Measurements from ENCODE around the gene APAF1. TPM values are rescaled to one million over a fixed set of nuclear protein-coding genes. Genes with fewer than 3 reads are reported as not detected.

The APAF1 gene
- total and polyA plus RNA-seq, 2 of the 13 experiments (the other 11 are each of a cell fraction or from before 2014, with no cell fraction given), result 6.0 to 13.0 TPM

DNA sequence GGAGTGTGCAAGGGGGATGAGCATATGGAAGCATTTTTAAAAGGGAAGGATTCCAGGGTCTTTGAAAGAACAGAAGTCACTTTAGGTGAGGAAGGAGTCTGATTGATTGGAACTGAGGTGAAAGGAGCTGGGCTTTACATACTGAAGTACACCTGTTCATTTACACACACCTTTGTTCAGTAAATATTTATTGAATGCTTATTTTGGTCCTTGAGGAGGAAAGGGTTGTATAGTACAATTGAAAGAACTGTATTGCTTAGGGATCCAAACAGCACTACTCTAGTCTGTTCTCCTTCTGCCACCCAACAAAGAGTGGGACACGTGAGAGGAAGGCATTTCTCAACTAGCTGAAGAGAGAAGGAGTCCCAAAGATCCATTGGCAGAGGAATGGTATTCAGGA is 63.9 kb downstream of the APAF1 start:
- no peak overlapping the region for H3K4me2 ChIP-seq (ENCODE audit: low read depth, low read length)
- no peak overlapping the region for H3K27ac ChIP-seq (ENCODE audit: extremely low read length, insufficient read depth, low read length)
- no peaks in the 10 kb centered on the region for H3K27me3 ChIP-seq (ENCODE audit: control insufficient read depth in 1 of 2, insufficient read depth in 2 of 2, low read length in 2 of 2)
- no peaks in the 10 kb centered on the region for H4K20me1 ChIP-seq (ENCODE audit: insufficient read depth, low read length)
- TF ChIP-seq, protein P1, sequence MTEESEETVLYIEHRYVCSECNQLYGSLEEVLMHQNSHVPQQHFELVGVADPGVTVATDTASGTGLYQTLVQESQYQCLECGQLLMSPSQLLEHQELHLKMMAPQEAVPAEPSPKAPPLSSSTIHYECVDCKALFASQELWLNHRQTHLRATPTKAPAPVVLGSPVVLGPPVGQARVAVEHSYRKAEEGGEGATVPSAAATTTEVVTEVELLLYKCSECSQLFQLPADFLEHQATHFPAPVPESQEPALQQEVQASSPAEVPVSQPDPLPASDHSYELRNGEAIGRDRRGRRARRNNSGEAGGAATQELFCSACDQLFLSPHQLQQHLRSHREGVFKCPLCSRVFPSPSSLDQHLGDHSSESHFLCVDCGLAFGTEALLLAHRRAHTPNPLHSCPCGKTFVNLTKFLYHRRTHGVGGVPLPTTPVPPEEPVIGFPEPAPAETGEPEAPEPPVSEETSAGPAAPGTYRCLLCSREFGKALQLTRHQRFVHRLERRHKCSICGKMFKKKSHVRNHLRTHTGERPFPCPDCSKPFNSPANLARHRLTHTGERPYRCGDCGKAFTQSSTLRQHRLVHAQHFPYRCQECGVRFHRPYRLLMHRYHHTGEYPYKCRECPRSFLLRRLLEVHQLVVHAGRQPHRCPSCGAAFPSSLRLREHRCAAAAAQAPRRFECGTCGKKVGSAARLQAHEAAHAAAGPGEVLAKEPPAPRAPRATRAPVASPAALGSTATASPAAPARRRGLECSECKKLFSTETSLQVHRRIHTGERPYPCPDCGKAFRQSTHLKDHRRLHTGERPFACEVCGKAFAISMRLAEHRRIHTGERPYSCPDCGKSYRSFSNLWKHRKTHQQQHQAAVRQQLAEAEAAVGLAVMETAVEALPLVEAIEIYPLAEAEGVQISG (CRISPR knock-in tag; IDR thresholded peaks at IDR 0.05), result no peak
- peaks cover 7 to 25% of the 10 kb centered on the region in 2 experiments for H3K36me3 ChIP-seq (replicated peaks in 1 of 2; ENCODE audit: control insufficient read depth in 1 of 2, insufficient read depth in 2 of 2, low read length in 2 of 2)
- intact Hi-C loops (cut with micrococcal nuclease; ENCODE audit: unreplicated experiment) (no loop called here), in situ Hi-C loops (cut with HindIII; ENCODE audit: extremely low pct_ligation_motif_present, low pct_unique_long_range_greater_than_20kb) (no loop called here)
- FAIRE-seq (no peak), DNase-seq (ENCODE audit: low spot score) (no peak), ATAC-seq (no peak)
- H3K9ac ChIP-seq (ENCODE audit: insufficient read depth, low read depth, low read length), result no peak overlapping the region
- 95% methylated on average over 1 of the region's 1 CpG for WGBS (ENCODE audit: low lambda C conversion rate)
- no peaks in the 10 kb centered on the region for H3K4me1 ChIP-seq (ENCODE audit: insufficient read depth, low read length)
- no peak overlapping the region for H3K4me3 ChIP-seq (replicated peaks in 1 of 3; ENCODE audit: insufficient read depth in 1 of 3, low read depth in 2 of 3, low read length in 3 of 3)
- H2AFZ ChIP-seq (ENCODE audit: low read length), result no peak overlapping the region
- no TSS peak for BruUV-seq (replicated peaks)
- ChIA-PET POLR2A (no interaction called here), CTCF (ENCODE audit: low intra/inter-chr PET ratio, low total read pairs) (no interaction called here)
- no peaks in the 10 kb centered on the region for H3K79me2 ChIP-seq (ENCODE audit: insufficient read depth, low read length)
- no peaks in the 10 kb centered on the region for H3K9me3 ChIP-seq (ENCODE audit: low read length)

DNA sequence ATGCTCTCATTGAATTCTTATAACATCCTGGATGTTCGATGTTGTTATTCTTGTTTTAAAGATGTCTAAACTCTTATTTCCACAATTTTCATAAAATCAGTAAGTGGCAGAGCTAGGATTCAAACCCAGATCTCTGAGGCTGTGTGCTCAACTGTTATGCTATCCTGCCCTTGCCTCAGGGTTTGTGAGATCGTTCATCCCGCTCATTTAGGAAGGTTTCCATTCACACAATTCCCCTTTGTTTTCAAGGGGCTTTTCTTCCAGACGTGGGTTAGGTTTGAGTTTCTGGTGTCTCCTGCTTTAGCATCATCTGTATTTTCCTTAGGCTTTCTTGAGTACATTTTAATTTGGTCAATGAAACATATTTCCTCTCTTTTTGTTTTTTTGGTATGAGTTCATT is 69.3 kb downstream of the APAF1 start:
- no TSS peak for BruUV-seq (replicated peaks)
- TF ChIP-seq, protein P2, sequence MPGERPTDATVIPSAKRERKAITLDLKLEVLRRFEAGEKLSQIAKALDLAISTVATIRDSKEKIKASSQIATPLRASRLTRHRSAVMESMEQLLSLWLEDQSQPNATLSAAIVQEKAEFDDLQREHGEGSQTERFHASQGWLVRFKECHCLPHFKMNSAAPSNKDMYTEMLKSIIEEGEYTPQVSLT (CRISPR knock-in tag; IDR thresholded peaks at IDR 0.05; ENCODE audit: borderline replicate concordance, low read depth), result no peak
- no peak for TF ChIP-seq SUZ12 (IDR thresholded peaks at IDR 0.05; ENCODE audit: low read depth, low read length)
- TF ChIP-seq, protein P3, sequence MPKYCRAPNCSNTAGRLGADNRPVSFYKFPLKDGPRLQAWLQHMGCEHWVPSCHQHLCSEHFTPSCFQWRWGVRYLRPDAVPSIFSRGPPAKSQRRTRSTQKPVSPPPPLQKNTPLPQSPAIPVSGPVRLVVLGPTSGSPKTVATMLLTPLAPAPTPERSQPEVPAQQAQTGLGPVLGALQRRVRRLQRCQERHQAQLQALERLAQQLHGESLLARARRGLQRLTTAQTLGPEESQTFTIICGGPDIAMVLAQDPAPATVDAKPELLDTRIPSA (CRISPR knock-in tag; IDR thresholded peaks at IDR 0.05; ENCODE audit: borderline replicate concordance), result no peak
- no peak for TF ChIP-seq ZNF350 (CRISPR knock-in tag; IDR thresholded peaks at IDR 0.05; ENCODE audit: borderline replicate concordance, low read depth)
- TF ChIP-seq, protein P4, sequence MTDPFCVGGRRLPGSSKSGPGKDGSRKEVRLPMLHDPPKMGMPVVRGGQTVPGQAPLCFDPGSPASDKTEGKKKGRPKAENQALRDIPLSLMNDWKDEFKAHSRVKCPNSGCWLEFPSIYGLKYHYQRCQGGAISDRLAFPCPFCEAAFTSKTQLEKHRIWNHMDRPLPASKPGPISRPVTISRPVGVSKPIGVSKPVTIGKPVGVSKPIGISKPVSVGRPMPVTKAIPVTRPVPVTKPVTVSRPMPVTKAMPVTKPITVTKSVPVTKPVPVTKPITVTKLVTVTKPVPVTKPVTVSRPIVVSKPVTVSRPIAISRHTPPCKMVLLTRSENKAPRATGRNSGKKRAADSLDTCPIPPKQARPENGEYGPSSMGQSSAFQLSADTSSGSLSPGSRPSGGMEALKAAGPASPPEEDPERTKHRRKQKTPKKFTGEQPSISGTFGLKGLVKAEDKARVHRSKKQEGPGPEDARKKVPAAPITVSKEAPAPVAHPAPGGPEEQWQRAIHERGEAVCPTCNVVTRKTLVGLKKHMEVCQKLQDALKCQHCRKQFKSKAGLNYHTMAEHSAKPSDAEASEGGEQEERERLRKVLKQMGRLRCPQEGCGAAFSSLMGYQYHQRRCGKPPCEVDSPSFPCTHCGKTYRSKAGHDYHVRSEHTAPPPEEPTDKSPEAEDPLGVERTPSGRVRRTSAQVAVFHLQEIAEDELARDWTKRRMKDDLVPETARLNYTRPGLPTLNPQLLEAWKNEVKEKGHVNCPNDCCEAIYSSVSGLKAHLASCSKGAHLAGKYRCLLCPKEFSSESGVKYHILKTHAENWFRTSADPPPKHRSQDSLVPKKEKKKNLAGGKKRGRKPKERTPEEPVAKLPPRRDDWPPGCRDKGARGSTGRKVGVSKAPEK (CRISPR knock-in tag; IDR thresholded peaks at IDR 0.05; ENCODE audit: borderline replicate concordance), result no peak
- no peak for TF ChIP-seq KAT2B (IDR thresholded peaks at IDR 0.05; ENCODE audit: borderline replicate concordance, low read depth, low read length)
- no peak for TF ChIP-seq ZNF138 (CRISPR knock-in tag; IDR thresholded peaks at IDR 0.05; ENCODE audit: low read depth)

More for the DNA sequence above, 69.3 kb downstream of the APAF1 start:
- Histone ChIP-seq H3K27ac (ENCODE audit: extremely low read length, insufficient read depth, low read length) (no peak overlapping the region), H2AFZ (ENCODE audit: low read length) (no peak overlapping the region), H4K20me1 (ENCODE audit: insufficient read depth, low read length) (no peaks in the 10 kb centered on the region), H3K4me2 (ENCODE audit: low read depth, low read length) (no peak overlapping the region), H3K36me3 (replicated peaks in 1 of 2; ENCODE audit: control insufficient read depth in 1 of 2, insufficient read depth in 2 of 2, low read length in 2 of 2) (peaks cover 9 to 21% of the 10 kb centered on the region in 2 experiments), H3K4me1 (ENCODE audit: insufficient read depth, low read length) (no peaks in the 10 kb centered on the region), H3K27me3 (ENCODE audit: control insufficient read depth in 1 of 2, insufficient read depth in 2 of 2, low read length in 2 of 2) (no peaks in the 10 kb centered on the region), H3K4me3 (replicated peaks in 1 of 3; ENCODE audit: insufficient read depth in 1 of 3, low read depth in 2 of 3, low read length in 3 of 3) (no peak overlapping the region), H3K79me2 (ENCODE audit: insufficient read depth, low read length) (no peaks in the 10 kb centered on the region), H3K9me3 (ENCODE audit: low read length) (no peaks in the 10 kb centered on the region), H3K9ac (ENCODE audit: insufficient read depth, low read depth, low read length) (no peak overlapping the region)
- ATAC-seq (no peak), DNase-seq (ENCODE audit: low spot score) (no peak), FAIRE-seq (no peak)
- CTCF ChIA-PET (ENCODE audit: low intra/inter-chr PET ratio, low total read pairs), result no interaction called here
- 96% methylated on average over 4 of the region's 4 CpGs for WGBS (ENCODE audit: low lambda C conversion rate)
- POLR2A ChIA-PET, result no interaction called here
- in situ Hi-C loops (cut with HindIII; ENCODE audit: extremely low pct_ligation_motif_present, low pct_unique_long_range_greater_than_20kb), result no loop called here
- intact Hi-C loops (cut with micrococcal nuclease; ENCODE audit: unreplicated experiment), result no loop called here
